Activated CD4-positive, CD25-positive, alpha-beta regulatory T cell (primary cell): Measurements from ENCODE around the gene SIGLEC14.

Experiments used
- DNase-seq, 4 experiments: peaks; one replicate each; lab custom pipeline; 2025; lab: John Stamatoyannopoulos, UW

Gene SIGLEC14

DNA sequence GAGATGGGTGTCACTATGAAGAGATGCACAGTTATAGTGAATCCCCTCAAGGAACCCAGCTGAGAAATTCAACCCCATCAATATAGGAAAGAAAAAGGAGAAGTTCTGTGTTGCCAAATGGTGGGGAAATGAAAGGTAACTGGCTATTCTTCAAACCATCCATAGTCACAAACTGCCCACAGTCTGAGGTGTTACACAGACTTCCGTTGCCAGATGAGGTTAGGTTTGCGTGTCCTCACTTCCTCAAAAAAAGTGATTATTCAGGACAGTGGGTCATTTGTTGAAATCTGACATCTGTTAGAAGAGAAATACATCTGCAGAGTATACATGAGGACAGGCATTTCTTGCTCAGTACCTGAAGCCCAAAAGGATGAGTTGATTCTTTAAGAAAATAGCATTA lies 25.4 kb downstream of the SIGLEC14 start:
- no peak for DNase-seq

DNA sequence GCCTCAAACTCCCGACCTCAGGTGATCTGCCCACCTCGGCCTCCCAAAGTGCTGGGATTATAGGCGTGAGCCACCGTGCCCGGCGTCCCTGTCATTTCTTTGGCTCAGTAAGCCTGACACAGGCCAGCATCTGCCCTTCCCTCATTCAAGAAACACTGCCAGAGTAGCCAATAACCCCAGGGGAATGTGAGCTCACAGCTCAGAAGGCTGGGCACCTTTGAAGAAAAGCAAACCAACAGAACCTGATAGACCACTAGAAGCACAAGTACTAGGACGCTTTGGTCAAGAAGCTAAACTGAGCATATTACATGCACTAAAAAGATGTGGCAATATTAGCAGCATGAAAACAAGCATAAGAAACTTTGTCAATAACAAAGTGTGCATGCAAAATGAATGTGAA lies 30.6 kb downstream of the SIGLEC14 start:
- DNase-seq: no peak

DNA sequence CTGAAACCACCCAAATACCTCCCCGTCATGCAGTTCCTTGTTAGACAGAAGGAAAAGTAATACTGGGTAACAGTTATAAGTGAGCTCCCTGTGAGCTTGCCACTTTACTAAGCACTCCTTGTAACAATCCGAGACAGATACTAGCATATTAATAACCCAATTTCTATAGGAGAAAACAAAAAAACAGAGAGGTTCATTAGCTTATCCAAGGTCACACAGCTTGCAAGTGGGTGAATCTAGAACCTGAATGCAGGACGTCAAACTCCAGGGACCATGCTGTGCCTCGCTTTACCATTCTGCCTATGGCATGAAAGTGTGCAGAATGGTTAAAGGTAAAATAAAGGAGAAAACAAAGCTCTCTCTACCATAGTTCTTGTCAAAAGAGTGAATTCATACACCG lies 31.8 kb downstream of the SIGLEC14 start:
- no peak for DNase-seq

DNA sequence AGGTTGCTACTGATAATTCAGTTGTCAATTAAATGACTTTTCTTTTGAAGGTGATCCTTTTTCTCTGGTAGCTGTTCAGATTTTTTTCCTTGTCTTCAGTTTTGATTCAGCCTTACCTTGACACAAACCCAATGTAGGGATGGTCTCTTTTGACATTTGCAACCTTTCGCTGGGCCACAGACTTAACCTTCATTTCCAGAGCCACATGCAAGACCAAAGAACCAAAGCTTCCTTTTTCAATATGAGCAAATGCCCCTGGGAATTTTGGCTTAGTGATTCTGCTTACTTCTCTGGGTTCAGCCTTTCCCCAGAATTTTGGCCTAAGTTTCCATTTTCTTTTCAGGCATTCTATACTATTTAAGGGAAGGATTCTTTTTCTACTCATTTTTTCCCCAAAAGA lies 36.0 kb downstream of the SIGLEC14 start:
- no peak for DNase-seq

DNA sequence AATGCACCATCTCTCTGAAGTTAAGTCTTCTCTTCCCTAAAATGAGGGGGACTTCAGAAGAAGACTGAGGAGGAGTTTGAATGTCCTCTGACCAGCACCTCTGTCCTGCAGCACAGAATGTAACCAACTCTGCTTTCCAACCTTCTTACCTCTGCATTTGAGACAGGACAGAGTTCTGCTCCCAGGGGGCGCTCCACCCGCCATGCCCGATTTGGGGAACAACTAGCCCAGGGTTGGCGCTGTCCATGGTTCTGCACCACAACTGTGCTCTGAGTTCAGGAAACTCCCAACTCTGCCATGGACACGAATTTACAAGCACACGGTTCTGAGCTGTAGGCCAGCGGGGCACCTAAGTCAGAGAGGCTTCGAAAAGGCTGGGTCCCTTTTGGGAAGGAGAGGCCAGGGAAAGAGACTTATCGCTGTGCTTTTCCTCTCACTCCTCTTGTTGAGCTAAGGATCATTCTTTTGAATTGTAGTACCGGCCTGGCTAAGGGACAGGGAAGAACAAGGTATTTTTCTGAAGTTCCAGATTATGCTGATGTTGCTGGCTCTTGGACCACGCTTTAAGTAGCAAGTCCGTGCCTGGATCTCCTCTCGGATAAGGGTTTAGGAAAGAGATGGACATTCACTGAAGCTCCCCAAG lies 38.6 kb downstream of the SIGLEC14 start:
- peak in 1 of 4 experiments; percentile 30 for DNase-seq

DNA sequence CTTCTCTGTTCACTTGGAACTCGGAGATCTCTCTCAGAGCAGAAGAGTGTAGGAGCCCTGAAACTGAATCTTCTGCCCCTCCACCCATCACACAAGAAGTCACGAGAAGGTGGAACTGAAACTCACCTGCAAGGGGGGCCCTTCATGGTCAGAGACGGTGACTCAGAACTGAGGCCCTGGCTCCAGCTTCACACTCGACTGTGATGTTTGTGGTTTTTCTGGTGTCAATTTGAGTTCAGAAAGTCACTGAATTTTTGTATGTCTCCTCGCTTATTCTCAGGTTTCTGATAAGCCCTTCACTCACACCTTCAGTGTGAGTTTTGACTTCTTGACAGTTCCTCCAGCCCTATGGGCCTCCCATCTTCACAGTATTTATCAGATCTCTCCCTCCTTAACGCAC lies 39.5 kb downstream of the SIGLEC14 start:
- no peak for DNase-seq

DNA sequence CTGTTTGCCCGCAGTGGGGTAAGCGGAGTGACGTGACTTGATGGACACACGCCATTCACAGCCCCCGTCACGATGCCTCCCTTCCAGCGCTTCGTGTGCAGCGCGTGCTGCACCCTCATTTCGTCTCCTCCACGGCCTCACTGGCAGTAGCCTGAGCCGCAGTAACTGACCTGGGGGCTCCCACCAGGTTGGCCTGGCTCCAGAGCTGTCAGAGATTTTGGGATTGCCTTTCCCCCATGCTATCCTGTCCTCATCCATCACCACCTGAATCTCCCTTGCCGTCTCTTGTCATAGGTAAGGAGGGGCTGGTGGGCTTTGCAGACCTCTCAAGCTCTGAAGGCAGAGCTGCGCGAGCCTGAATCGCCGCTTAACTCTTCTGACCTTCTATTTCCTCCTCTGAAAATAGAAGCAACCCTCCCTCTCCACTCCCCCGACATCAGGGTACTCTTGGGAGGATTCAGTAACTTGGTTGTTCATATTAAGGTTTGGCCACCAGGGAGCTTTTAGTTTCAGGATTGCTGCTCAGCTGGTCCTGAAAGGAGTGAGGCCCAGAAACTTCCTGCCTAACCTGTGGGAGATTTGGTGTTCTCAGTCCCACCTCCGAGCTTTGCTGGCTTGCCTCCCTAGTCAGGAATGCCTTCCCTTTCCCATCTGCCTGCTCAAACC lies 44.3 kb downstream of the SIGLEC14 start:
- DNase-seq: no peak

DNA sequence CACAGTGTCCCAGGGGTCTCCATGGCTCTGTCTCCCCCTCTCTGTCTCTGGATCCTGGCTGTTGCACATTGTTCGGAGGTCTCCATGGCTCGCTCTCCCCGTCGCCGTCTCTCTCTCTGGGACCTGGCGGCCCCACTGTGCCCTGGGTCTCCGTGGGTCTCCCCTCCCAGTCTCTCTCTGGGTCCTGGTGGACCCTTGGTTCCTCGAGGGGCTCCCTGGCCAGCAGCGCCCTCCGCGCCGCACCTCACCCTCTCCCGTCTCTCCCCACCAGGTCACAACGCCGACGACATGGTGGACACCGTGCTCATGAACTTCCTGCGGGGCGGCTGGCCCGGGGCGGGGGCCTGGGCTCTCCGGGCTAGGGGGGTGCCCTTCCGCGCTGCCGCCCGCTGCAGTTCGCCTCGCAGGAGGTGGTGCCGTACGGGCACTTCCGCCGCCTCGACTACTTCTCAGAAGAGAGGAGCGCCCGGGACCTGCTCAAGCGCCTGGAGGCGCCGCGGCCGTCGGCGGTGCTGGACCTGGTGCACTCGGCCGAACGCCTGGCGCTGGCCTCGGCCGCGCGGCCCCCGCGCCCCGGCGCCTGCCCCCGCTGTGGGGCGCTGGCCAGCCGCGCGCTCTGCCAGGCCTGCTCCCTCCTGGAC lies 45.6 kb downstream of the SIGLEC14 start:
- DNase-seq: no peak

DNA sequence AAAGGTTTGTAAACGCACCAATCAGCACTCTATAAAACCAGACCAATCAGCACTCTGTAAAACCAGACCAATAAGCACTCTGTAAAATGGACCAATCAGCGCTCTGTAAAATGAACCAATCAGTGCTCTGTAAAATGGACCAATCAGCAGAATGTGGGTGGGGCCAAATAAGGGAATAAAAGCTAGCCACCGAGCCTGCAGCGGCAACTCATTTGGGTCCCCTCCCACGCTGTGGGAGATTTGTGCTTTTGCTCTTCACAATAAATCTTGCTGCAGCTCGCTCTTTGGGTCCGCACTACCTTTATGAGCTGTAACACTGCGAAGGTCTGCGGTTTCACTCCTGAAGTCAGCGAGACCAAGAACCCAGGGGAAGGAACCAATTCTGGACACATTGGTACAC lies 47.5 kb downstream of the SIGLEC14 start:
- DNase-seq: no peak

DNA sequence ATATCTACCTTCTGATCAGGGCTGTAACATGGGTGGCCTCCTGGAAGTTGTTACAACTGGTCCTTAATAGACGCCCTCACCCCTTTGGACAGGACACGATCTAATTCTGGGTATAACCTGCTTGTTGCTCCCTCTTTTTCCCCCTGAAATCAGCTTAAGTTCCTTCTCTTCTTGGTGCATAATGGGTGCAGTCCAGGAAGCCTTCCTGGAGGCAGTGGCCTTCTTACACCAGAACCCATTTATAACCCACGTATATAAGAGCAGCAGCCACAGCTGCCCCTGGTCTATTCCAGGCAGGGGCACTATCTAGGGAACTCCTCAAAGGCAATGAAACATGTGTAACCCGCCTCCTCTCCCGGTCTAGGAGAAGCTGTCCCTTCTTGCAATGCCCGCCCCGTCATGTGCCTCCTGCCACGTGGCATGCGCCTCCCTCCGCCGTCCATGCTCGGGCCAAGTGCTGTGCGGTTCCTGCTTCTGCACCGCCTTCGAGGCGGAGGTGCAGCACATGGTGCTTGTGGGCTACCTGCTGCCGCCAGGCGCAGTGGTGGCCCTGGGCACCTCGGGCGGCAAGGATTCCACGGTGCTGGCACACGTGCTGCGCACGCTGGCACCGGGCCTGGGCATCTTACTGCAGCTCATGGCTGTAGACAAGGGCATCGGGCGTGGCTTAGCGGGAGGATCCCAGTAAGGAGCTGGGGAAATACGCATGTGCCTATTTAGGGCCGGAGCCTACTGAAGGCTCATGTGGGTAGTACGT lies 48.3 kb downstream of the SIGLEC14 start:
- DNase-seq: no peak

DNA sequence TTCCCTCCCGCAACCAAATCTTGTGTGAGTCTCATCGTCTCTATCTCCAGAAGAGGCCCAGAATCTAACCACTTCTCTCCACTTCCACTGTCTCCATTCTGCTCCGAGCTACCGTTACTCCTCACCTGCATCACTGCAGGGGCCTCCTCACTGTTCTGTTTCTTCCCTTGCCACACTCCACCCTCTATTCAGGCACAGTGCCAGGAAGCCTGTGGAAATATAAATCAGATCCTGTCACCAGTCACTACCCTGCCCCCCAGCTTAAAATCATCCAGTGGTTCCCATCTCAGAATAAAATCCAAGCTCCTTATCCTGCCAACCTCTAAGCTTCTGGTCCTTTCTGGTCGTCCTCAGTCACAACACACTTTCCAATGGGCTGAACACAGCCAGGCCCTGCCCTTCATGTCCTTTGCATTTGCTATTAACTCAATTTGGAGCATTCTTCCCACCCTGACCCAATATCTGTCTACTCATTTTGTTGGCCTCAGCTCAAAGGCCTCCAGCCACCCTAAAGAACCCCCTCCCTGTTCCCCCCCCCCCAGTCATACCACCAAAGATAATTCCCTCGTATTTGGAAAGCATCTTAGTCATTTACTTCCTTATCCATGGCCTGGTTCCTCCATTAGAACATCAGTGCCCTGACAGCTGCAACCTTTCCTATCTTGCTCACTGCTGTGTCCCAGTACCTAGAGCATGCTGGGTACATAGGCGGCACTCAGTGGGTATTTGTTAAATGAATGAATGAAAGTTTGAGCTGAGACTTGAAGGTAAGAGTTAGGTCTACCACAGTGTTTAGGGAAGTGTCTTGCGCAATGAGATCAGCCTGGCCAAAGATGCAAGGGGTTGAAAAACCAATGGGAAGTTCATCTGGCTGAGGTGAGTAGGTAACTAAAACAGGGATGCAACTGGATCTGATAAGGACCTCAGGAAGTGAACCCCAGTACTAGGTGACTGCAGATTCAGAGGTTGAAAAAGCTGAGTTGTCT lies 51.1 kb downstream of the SIGLEC14 start:
- no peak for DNase-seq

DNA sequence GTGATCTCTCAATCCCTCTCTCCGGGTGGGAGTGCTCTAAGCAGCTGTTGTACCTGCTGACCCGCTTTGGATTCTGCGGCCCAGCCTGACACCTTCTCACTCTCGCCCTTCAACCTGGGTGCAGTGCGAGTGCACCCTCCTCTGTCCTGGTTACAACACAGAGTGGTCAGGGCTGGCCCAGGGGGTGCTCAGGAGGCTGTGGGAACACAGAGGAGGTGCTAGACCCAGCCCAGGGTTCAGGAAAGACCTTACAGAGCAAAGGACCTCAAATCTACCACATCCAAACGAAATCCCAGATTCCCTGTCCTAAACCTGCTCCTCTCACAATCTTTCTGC lies 51.9 kb downstream of the SIGLEC14 start:
- DNase-seq: no peak

DNA sequence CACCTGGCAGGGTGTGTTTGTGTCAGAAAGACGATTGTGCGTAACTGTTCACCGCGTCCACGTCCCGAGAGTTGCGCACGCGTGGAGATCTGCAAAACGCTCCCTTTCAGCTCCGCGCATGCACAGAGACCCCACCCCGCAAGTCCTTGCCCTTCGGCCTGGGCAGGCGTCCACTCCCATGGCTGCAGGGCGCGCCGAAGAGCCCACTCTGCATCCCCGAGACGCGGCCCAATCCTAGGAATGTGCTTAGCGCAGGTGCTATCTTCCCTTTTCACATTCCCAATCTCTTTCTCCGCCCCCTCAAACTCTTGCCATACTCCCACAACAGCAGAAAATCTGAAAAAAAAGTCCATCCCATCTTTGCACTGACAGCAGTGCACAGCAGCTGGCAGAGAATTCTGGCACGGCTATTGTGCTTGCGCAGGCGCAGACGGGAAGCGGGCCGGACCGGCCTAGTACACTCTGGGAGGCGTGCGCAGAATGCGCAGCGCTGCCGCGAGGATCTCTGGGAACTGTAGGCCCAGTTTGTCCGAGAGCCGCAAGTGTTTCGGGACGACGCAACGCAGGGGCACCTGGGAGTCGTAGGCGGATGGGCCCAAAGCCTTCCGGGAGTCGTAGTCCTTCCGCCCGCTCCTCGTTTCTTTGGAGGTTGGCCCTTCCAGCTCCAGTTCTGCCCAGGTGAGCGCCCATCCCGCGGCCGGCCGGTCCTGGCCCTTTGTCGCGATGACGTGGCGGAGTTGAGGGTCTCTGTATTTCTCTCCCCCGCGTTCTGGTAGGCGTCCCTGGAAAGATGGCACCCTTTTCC lies 52.5 kb downstream of the SIGLEC14 start:
- DNase-seq: peak; percentile 82 to 93 (median 90)

DNA sequence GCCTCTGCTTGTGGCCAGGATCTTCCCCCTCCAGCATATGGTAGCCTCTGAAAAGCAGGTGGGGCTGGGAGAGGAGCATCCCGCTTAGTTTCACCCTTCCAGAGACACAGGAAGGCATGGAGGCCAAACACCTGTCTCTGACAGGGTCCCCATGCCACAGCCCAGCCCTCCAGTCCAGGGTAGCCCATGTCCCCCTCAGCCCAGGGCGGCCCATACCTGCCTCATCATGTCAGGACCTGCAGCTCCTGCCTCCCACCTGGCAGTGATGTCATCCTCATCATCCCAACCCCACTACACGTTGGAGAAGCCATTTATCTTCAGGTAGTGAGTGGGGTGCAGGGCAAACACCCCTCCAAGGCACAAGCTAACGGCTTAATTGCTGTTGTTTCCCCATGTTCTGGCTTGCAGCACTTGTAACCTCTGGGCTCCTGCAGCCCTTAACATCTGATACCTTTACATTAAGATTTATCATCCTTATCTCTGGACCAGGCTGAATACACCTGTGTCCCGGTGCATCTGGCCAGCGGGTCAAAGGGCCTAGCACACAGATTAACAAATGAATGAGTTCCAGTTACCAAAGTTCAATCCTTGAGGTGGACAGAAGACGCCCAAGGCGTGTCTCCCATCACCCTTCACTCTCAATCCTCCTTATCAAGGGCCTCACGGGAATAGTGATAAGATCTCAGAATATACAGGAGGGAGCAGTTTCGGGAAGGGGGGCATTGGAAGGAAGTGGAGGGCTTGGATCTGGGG lies 53.3 kb downstream of the SIGLEC14 start:
- DNase-seq: no peak
